BLaER1 treated with 17β-estradiol and CSF1 and Interleukin-3, amounts not matched to agents 10 nM and 100 nM (cell line): Measurements from ENCODE around the gene IP6K3.

ENCODE experiments used
- H3K27ac ChIP-seq, 11 experiments: shearing (Covaris generic); formaldehyde crosslinking; 2 replicates each; pipeline ENCODE4 v1.8.1; 2022
- H3K27me3 ChIP-seq, 11 experiments: shearing (Covaris generic); formaldehyde crosslinking; 2 replicates each; pipeline ENCODE4 v1.8.1; 2022
- H3K36me3 ChIP-seq, 11 experiments: shearing (Covaris generic); formaldehyde crosslinking; 2 replicates each; pipeline ENCODE4 v1.8.1; 2022
- H3K4me1 ChIP-seq, 10 experiments: shearing (Covaris generic); formaldehyde crosslinking; 2 replicates each; pipeline ENCODE4 v1.8.1; 2022
- H3K4me2 ChIP-seq, 11 experiments: shearing (Covaris generic); formaldehyde crosslinking; 2 replicates each; pipeline ENCODE4 v1.8.1; 2022
- H3K4me3 ChIP-seq, 10 experiments: shearing (Covaris generic); formaldehyde crosslinking; 2 replicates each; pipeline ENCODE4 v1.8.1; 2022
- H3K9ac ChIP-seq, 11 experiments: shearing (Covaris generic); formaldehyde crosslinking; 2 replicates each; pipeline ENCODE4 v1.8.1; 2022
- H3K9me3 ChIP-seq, 11 experiments: shearing (Covaris generic); formaldehyde crosslinking; replicated peaks in 1 of 11; 2 replicates each; pipeline ENCODE4 v1.8.1; 2022
- H4K20me1 ChIP-seq, 11 experiments: shearing (Covaris generic); formaldehyde crosslinking; 2 replicates each; pipeline ENCODE4 v1.8.1; 2022
- Cebpa-rat ChIP-seq, 11 experiments: shearing (Covaris generic); IDR thresholded peaks; 2 replicates each; pipeline ENCODE4 v1.8.1; 2022

IP6K3 gene

DNA sequence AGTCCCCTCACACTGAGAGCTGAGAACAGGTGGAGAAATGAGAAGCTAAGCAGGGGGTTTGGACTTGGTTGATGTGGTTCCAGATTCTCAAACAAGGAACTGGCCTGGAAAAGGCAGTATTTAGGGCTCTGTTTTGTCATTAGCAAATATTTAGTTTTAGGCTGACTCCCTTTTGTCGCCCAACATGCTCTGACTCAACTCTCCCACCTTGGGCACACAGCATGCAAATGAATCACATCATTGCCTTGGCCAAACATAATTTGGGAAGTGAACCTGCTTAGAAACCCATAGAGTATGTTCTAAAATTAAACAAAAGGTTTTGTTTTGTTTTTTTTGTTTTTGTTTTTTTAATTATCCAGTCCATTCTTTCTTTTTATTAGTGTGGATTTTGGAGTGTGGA lies 25.7 kb downstream of the IP6K3 start:
- 0 out of 22 replicates have a peak overlapping the region, but pooled peaks of 1 of the 11 experiments have one; percentile 2 for H3K4me2 ChIP-seq
- peaks cover 6 to 34% (median 30%) of the 10 kb centered on the region in 10 experiments; a peak in 18 of 20 replicates for H3K4me1 ChIP-seq
- H3K36me3 ChIP-seq: no peaks in the 10 kb centered on the region
- TF ChIP-seq Cebpa-rat (IDR thresholded peaks at IDR 0.05): no peak
- no peaks in the 10 kb centered on the region for H3K27me3 ChIP-seq
- no peak overlapping the region for H3K4me3 ChIP-seq
- no peak overlapping the region for H3K27ac ChIP-seq
- H3K9ac ChIP-seq: no peak overlapping the region
- H3K9me3 ChIP-seq: no peaks in the 10 kb centered on the region
- no peaks in the 10 kb centered on the region for H4K20me1 ChIP-seq

DNA sequence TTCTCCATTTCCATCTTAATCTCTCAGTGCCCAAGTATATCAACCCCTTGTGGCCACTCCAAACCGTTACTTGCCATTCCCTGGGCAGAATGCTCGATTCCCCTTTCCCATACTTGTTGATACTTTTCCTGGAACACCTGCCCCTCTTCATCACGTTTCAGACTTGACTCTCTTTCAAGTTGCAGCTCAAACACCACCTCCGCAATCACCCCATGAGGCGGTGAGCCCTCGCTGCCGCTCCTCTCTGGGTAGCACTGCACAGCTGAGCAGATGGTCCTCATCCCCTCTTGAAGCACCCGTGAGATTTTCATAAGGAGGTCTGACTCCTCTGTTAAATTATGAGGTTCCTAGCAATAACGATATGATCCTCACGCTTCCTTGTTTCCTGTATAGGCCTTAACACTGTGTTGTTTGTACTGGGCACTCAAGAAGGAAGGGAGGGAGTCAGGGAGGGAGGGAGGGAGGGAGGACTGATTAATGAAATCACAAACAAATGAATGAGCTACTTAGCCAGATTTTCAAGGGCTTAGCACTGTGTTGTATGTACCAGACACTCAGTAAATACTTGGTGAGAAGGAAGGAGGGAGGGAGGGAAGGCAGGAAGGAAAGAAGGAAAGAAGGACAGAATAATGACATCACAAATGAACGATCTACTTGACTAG lies 27.2 kb downstream of the IP6K3 start:
- no peak for TF ChIP-seq Cebpa-rat (IDR thresholded peaks at IDR 0.05)
- H3K4me3 ChIP-seq: no peak overlapping the region
- no peak overlapping the region for H3K27ac ChIP-seq
- no peak overlapping the region for H3K4me2 ChIP-seq
- H3K36me3 ChIP-seq: no peaks in the 10 kb centered on the region
- peaks cover 9 to 31% (median 25%) of the 10 kb centered on the region in 10 experiments; a peak in 19 of 20 replicates for H3K4me1 ChIP-seq
- H4K20me1 ChIP-seq: no peaks in the 10 kb centered on the region
- no peak overlapping the region for H3K9ac ChIP-seq
- H3K27me3 ChIP-seq: no peaks in the 10 kb centered on the region
- no peaks in the 10 kb centered on the region for H3K9me3 ChIP-seq

DNA sequence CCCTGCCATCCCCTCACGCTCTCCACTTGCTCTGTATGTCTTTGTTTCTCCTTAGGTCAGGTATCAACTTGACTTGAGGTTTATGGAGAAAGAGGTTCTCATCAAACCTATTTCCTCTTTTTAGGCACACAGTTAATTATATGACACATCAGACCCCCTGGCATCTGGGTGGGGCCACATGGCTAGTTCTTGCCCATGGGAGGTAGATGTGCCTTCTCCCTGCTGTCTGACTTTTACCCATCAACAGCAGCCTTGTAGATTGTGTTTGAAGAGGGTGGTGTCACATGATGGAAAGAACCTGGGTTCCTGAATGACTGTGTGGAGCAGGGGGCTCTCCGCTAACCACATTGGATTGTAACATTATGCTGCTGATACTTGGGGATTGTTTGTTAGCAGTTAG lies 28.0 kb downstream of the IP6K3 start:
- Histone ChIP-seq H3K4me1 (peaks cover 11 to 30% (median 23%) of the 10 kb centered on the region in 10 experiments), H3K4me3 (no peak overlapping the region), H3K9ac (no peak overlapping the region), H3K27me3 (no peaks in the 10 kb centered on the region), H4K20me1 (no peaks in the 10 kb centered on the region), H3K36me3 (no peaks in the 10 kb centered on the region), H3K27ac (no peak overlapping the region), H3K9me3 (no peaks in the 10 kb centered on the region), H3K4me2 (peak overlapping the region in 8 of 11 experiments; percentile 13 to 60 (median 38); a peak in 12 of 22 replicates)
- TF ChIP-seq Cebpa-rat (IDR thresholded peaks at IDR 0.05): no peak

DNA sequence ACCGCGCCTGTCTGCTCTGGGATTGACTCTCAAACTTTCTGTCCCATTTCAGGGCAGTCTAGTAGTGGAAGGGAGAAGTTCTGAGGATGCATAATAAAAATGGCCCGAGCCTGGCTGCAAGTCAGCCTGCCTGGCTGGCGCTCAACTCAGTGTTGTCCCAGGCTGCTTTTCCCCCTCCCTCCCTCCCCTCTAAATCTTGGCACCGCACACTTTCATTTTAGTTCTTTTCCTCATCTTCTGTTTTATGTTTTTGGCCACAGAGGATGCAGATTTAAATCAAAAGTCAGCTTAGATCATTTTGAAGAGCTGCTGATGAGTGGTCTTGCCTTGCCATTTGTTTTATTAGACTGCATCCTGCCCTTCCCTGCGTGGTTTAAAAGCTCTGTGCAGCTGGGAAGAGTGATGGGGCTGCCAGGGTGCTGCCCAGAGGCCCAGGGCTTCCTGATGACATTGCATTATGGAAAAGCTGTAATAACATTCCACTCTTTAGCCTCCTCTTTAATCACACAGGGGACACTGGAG lies 28.7 kb downstream of the IP6K3 start:
- Histone ChIP-seq H3K36me3 (no peaks in the 10 kb centered on the region), H3K27me3 (no peaks in the 10 kb centered on the region)

DNA sequence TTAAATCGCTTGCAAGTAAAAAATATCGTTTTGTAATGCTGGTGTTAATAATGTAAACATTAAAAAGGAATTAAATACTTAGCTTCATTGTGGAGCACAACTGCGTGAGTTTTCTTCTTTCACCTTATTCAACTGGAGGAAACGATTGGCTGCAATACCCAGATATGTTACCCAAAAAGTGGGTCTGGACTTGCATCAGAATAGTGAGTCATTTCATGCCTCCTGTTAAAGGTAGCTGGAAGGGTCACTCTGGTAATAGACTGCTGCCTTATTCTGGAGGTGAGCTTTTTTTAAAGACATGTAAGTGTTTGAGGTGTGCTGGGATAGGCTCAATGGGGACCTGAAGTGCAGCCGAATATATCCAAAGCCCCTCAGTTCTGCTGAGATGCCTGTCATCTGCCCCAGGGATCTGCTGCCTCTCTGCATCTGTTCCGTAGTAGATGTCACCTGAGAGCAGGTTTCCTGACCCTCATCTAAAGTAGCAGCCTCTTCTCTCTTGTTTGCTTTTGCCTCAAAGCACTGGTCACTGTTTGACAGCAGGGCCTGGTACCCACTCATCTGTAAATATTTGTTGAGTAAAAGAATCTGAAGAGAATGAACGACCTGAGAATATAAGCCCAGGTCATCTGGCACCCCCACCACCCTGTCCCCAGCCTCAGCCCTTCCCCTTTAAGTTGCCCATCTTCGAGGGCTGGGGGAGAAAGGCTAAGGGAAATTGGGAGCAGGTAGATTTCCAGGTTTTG lies 29.6 kb downstream of the IP6K3 start:
- H3K36me3 ChIP-seq: no peaks in the 10 kb centered on the region
- no peak overlapping the region for H3K27ac ChIP-seq
- H4K20me1 ChIP-seq: no peaks in the 10 kb centered on the region
- no peaks in the 10 kb centered on the region for H3K9me3 ChIP-seq
- H3K4me2 ChIP-seq: no peak overlapping the region
- H3K27me3 ChIP-seq: no peaks in the 10 kb centered on the region
- peaks cover 19 to 29% (median 23%) of the 10 kb centered on the region in 10 experiments for H3K4me1 ChIP-seq
- no peak overlapping the region for H3K9ac ChIP-seq
- TF ChIP-seq Cebpa-rat (IDR thresholded peaks at IDR 0.05): no peak
- no peak overlapping the region for H3K4me3 ChIP-seq

More for the DNA sequence above, 28.7 kb downstream of the IP6K3 start:
- Histone ChIP-seq H3K4me1 (peaks cover 14 to 26% (median 20%) of the 10 kb centered on the region in 10 experiments), H3K4me2 (peak overlapping the region in 8 of 11 experiments; percentile 13 to 60 (median 38); a peak in 12 of 22 replicates), H3K27ac (no peak overlapping the region), H3K4me3 (no peak overlapping the region), H3K9me3 (no peaks in the 10 kb centered on the region), H4K20me1 (no peaks in the 10 kb centered on the region), H3K9ac (no peak overlapping the region)
- no peak for TF ChIP-seq Cebpa-rat (IDR thresholded peaks at IDR 0.05)

DNA sequence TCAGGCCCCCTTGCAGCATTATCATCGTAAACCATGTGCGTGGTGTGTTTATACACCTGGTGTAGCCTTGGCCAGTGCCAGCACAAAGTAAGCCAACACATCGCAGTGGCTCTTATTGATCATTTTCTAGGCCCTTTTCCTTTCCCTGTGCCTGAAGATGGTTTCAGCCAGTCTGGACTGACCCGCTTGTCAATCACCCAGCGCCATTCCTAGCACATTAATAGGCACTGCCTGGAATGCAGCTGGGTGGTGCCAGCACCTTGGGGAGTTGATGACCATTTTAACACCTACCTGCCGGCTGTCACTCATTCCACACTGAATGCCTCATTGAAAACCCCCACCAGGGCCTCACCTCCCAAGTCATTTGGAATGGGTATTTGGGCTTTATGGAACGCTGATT lies 30.3 kb downstream of the IP6K3 start:
- no peak overlapping the region for H3K9ac ChIP-seq
- no peak for TF ChIP-seq Cebpa-rat (IDR thresholded peaks at IDR 0.05)
- H3K27me3 ChIP-seq: no peaks in the 10 kb centered on the region
- H4K20me1 ChIP-seq: no peaks in the 10 kb centered on the region
- peaks cover 22 to 33% (median 26%) of the 10 kb centered on the region in 10 experiments for H3K4me1 ChIP-seq
- H3K9me3 ChIP-seq: no peaks in the 10 kb centered on the region
- no peak overlapping the region for H3K4me2 ChIP-seq
- H3K36me3 ChIP-seq: no peaks in the 10 kb centered on the region
- H3K4me3 ChIP-seq: no peak overlapping the region
- no peak overlapping the region for H3K27ac ChIP-seq

DNA sequence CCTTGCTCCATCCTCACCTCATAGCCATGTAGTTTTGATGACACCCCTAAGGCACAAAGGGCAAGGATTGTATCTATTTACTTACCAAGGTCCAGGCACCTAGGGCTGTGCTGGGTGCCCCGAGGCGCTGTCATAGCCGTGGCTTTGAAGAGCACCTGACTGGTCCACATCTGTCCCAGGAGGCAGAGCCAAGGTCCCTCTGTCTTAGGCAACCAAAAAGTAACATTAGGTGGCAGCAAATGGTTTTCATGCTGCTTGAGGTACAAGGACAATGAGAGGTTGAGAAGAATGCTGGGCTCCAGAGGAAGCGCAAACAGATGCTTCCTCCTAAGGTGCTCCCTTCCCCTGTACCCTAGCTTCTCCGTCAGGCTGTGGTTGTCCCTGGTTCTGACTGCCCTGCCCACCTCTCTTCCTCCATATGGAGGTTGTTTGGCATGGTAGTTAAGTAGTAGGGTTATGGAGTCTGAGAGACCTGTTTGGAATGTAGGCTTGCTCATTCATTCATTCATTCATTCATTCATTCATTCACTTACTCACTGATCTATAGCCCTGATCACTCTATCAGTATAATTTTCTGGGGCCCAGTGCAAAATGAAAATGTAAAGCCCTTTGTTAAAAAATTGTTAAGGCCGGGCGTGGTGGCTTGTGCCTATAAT lies 32.2 kb downstream of the IP6K3 start:
- Histone ChIP-seq H3K4me2 (peak overlapping the region in 10 of 11 experiments; percentile 25 to 63 (median 49); a peak in 19 of 22 replicates), H3K4me1 (peaks cover 35 to 50% (median 43%) of the 10 kb centered on the region in 10 experiments)

DNA sequence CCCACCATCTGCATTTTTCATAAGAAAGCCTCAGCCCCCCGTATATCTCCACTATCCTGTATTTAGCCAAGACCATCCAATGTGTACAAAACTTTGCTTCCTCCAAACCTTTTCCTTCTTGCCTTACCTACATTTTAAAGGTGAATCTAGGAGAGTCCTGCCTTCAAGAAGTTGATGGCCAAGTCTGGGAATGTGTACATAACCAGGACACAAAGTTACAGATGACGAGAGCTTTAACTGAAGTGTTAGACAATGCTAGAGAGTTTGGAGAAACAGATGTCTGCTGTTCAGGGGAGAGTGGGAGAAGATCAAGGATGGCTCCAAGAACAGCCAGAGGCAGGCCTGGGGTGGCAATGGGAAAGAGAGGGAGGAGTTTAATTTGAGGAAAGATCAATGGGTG lies 32.9 kb downstream of the IP6K3 start:
- Histone ChIP-seq H3K36me3 (peaks cover 0 to 18% (median 4%) of the 10 kb centered on the region in 11 experiments; a peak in 11 of 22 replicates), H3K9me3 (no peaks in the 10 kb centered on the region), H4K20me1 (peaks cover 0 to 16% (median 7%) of the 10 kb centered on the region in 11 experiments; a peak in 12 of 22 replicates), H3K27ac (no peak overlapping the region), H3K9ac (no peak overlapping the region), H3K27me3 (no peaks in the 10 kb centered on the region), H3K4me3 (no peak overlapping the region), H3K4me1 (peaks cover 42 to 56% (median 50%) of the 10 kb centered on the region in 10 experiments), H3K4me2 (peak overlapping the region in 6 of 11 experiments; percentile 26 to 63 (median 56); a peak in 11 of 22 replicates)
- no peak for TF ChIP-seq Cebpa-rat (IDR thresholded peaks at IDR 0.05)

More for the DNA sequence above, 32.2 kb downstream of the IP6K3 start:
- no peak overlapping the region for H3K9ac ChIP-seq
- H3K27me3 ChIP-seq: no peaks in the 10 kb centered on the region
- no peak overlapping the region for H3K4me3 ChIP-seq
- H3K9me3 ChIP-seq: no peaks in the 10 kb centered on the region
- no peak for TF ChIP-seq Cebpa-rat (IDR thresholded peaks at IDR 0.05)
- peaks cover 0 to 11% (median 0%) of the 10 kb centered on the region in 11 experiments; a peak in 6 of 22 replicates for H3K36me3 ChIP-seq
- H4K20me1 ChIP-seq: peaks cover 0 to 9% (median 0%) of the 10 kb centered on the region in 11 experiments; a peak in 5 of 22 replicates
- no peak overlapping the region for H3K27ac ChIP-seq
